ENCODE measurements around the gene DSCAML1.

DNA sequence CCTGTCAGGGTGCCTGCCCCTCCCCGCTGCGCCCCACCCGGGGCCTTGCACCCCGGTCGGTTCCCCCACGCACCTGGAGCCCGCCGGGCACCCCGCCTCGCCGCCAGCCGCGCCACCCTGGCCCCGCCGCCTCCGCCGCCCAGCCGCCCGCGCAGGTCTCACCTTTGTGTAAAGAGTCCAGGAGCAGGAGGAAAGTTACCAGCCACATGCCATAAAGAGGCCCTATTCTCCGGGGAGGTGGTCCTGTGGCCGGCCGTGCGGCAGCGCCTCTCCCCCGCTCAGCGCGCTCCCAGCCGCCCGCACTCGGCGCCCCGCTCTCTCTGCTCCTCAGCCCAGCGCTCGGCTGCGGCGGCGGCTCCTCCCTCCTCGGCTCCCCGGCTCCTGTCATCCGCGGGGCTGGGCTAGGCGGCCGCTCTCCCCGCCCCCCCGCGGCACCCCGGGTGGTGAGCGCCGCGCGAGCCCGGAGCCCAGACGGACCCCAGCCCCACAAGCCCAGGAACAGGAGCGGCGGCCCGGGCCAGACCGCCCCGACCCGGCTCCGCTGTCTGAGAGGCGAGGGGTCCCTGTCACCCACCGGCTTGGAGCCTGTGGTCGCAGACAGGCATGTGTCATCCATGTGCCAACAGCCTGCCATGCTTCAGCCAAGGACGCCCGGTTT, at the start of gene DSCAML1:
- TF ChIP-seq POLR2AphosphoS5 (IDR thresholded peaks at IDR 0.05; ENCODE audit: low read depth, low read length) (no peak), TAF1 (IDR thresholded peaks at IDR 0.05; ENCODE audit: borderline replicate concordance, insufficient read depth, low read length) (no peak)
